ENCODE data around the gene GABARAPL1.
"Not testable (repeated sequence)": the region's sequence is repeated elsewhere in the genome, so short reads cannot be mapped to it uniquely, and the experiment has no call there.

GABARAPL1 gene

DNA sequence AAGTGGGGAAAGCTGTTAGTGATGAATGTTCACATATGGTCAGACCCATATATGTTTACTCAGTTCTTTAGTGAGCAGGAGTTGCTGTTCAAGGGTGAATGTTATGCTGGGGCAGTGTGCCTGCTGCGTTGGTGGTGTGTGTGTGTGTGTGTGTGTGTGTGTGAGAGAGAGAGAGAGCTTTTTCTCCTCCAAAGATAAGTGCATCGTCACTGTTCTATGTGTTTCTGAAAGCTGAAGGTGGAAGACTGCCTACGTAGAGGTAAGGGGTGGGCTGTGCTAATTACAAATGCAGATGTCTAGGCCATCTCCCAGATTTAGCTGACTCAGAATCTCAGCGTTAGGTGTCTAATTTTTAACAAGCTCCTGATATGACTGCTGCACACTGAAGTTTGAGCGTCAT is 10.5 kb downstream of the GABARAPL1 start:
- H3K4me3 ChIP-seq (ENCODE audit: low read length), result no peak overlapping the region
- DNase-seq (ENCODE audit: low read depth, low spot score), result no peak

DNA sequence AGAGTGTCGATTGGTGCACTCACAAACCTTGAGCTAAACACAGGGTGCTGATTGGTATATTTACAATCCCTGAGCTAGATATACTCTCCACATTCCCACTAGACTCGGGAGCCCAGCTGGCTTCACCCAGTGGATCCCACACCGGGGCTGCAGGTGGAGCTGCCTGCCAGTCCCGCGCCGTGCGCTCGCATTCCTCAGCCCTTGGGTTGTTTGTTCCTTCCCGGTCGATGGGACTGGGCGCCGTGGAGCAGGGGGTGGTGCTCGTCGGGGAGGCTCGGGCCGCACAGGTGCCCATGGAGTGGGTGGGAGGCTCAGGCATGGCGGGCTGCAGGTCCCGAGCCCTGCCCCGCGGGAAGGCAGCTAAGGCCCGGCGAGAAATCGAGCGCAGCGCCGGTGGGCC is 12.7 kb downstream of the GABARAPL1 start:
- H3K4me3 ChIP-seq (ENCODE audit: low read length); DNase-seq (ENCODE audit: low read depth, low spot score): not testable (repeated sequence)

DNA sequence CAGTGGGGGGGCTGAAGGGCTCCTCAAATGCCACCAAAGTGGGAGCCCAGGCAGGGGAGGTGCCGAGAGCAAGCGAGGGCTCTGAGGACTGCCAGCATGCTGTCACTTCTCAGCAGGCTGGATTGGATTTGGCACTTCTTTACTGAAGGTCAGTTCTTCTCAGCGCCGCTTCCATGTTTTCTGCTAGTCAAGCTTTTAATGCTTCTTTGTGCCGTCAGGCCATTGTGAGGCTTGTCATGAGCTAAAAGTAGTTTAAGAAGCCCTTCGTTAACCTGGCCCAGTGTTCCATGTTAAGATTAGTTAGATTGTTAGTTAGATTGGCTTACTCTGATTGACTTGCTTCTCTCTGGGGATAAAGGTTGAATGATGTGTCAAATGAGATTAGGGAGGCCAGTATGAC is 13.4 kb downstream of the GABARAPL1 start:
- no peak for DNase-seq (ENCODE audit: low read depth, low spot score)

DNA sequence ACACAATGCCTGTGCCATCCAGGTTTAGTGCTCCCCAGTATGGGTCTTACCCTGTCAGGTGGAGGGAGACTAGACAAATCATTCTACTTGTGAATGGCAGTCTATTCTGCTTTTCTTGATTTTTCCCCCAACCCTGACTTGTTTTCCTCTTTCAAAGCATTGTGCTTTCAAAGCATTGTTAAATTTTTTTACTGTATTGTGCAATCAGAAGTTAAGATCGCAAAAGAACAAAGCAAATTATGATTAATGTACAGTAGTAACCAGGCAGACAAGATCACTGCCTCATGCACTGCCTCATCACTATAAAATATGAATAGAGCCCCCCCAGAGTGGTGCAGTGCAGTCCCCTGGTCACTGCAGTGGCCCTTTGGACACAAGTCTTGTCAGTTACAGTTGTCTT is 14.1 kb downstream of the GABARAPL1 start:
- no peak overlapping the region for H3K4me3 ChIP-seq (ENCODE audit: low read length)
- DNase-seq (ENCODE audit: low read depth, low spot score), result no peak

More for the DNA sequence above, 13.4 kb downstream of the GABARAPL1 start:
- no peak overlapping the region for H3K4me3 ChIP-seq (ENCODE audit: low read length)

DNA sequence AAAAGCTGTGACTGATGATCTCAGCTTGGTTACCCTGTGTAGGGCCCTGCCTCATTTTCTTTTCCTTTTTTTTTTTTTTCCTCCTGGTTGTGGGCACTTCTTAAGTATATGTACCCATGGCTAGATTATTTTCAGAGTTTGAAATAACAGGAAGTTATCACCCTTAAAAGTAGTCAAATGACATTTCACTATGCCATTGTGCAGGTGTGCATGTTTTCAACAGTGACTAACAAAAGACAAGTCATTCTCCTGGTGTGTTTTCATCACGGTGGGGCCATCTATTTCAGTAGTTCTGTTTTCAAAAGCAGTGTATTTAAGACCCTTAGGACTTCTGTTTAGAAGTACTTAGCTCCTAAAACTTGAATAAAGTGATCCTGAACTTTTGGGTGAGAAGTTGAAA is 15.0 kb downstream of the GABARAPL1 start:
- no peak for DNase-seq (ENCODE audit: low read depth, low spot score)
- no peak overlapping the region for H3K4me3 ChIP-seq (ENCODE audit: low read length)

DNA sequence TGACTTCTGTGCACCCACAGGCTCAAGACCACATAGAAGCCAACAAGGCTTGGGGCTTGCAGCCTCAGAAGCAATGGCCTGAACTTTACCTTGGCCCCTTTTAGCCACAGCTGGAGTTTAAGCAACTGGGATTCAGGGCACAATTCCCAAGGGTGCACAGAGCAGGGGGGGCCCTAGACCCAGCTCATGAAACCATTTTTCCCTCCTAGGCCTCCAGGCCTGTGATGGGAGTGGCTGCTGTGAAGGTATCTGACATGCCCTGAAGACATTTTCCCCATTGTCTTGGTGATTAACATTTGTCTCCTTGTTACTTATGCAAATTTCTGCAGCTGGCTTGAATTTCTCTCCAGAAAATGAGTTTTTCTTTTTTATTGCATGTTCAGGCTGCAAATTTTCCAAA is 21.9 kb downstream of the GABARAPL1 start:
- no peak for DNase-seq (ENCODE audit: low read depth, low spot score)
- H3K4me3 ChIP-seq (ENCODE audit: low read length), result no peak overlapping the region

DNA sequence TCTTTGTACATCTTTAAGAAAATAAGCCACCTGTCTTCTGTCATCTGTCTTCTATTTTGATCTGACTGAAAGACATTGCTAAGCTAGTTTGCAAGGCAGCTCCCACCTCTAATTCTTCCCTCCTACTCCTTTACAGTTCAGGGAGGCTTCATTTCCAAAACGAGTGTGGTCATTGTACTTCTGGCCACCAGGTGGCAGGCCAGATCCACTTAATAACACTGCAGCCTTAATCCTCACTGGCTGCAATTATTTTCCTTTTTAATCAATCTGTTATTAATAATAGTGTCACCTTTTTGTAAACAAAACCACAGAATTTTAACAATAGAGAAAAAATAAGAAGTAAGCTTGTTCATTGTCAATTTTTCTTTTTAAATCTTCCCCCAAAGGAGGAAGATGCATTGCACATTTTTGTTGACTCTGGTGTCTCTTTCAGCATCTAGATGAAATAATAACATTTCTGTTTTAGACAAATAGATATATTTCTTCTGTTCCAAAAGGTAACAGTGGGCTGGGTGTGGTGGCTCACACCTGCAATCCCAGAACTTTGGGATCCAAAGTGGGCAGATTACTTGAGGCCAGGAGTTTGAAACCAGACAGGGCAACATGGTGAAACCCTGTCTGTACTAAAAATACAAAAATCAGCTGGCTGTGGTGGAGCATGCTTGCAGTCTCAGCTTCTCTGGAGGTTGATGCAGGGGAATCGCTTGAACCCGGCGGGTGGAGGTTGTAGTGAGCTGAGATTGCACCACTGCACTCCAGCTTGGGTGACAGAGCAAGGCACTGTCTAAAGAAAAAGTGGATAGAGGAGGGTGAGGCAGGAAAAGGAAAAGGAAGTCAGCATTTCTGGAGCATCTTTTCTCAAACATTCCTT is 23.3 kb downstream of the GABARAPL1 start:
- no peak overlapping the region for H3K4me3 ChIP-seq (ENCODE audit: low read length)
- DNase-seq (ENCODE audit: low read depth, low spot score), result peak; percentile 45

DNA sequence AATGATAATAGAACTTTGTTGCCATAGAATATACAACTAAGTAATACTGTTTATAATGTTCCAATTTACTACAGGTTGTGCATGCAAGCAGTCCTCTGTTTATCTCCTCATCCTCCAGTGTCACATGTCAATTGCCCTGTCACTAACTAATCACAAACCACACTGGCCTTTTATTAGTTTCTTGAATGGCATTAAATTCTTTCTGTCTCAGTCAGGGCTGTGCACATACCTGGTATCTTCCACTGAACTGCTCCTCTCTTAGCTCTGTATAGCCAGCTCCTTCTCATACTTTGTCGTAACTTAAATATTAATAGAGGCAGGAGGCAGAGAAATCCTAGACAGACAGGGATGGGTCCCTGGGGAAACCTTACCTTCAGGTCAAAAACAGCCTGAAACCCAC is 24.0 kb downstream of the GABARAPL1 start:
- H3K4me3 ChIP-seq (ENCODE audit: low read length), result no peak overlapping the region
- DNase-seq (ENCODE audit: low read depth, low spot score), result no peak

DNA sequence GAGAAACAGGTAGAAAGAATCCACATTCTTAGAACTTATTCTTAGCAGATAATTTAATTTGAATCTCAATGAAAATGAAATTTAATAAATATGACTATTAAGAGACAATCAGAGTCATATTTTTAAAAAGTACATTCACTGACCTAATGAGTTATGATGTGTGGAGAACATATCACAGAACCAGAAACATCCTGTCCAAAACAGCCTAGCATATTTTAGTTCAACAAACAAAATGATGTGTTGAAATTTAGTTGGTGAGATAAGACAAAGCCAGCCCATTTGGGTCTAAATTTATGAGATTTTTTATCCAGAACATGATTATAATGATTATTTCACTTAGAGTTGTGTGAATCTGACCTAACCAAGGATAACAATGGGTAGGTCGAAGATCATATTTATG is 25.8 kb downstream of the GABARAPL1 start:
- DNase-seq (ENCODE audit: low read depth, low spot score), result no peak
- no peak overlapping the region for H3K4me3 ChIP-seq (ENCODE audit: low read length)

DNA sequence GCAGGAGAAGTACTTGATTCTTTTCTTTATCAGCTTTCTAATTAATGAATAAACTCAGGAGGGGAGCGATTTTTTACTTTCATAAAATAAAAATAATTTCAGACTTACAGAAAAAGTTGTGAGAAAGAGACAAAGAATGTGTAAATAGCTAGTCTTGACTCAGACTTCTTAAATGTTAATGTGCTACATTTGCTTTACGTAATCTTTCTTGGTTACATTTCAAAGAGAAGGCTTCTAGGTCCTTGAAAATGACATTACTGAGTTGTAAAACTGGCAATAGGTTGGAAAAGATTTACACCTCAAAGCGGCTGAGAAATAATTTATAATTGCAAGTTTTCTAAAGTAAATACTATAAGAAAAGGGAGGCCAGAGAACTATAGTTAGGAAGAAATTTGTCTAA is 28.6 kb downstream of the GABARAPL1 start:
- no peak for DNase-seq (ENCODE audit: low read depth, low spot score)
- no peak overlapping the region for H3K4me3 ChIP-seq (ENCODE audit: low read length)

DNA sequence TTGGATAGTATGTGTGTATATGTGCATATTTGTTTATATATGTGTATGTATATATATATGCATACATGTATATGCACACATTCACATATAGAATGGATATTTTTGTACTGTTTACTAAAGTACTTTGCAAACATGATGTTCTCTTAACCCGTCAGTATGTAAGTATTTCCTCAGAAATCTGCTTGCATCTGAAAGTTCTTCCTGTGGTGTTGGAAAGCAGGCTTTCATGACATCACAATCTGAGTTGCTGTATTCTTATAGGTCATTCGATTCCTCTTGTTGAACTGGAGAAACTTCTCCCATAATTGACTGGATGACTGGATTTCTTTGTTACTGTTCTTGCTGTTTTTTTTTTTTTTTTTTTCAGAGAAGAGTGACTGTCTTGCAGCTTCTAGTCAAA is 29.1 kb downstream of the GABARAPL1 start:
- DNase-seq (ENCODE audit: low read depth, low spot score), result no peak
- H3K4me3 ChIP-seq (ENCODE audit: low read length), result no peak overlapping the region

DNA sequence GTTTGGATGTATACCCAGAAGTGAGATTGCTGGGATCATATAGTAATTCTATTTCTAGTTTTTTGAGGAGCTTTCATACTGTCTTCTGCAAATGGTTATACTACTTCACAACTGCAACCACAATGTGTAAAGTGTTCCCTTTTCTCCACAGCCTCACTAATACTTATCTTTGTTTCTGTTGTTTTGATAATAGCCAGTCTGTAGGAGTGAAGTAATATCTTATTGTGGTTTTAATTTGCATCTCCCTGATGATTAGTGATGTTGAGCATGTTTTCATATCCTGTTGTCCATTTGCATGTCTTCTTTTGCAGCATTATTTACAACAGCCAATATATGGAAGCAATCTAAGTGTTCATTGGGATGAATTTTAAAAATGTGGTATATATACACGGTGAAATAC is 29.9 kb downstream of the GABARAPL1 start:
- no peak for DNase-seq (ENCODE audit: low read depth, low spot score)
- H3K4me3 ChIP-seq (ENCODE audit: low read length), result no peak overlapping the region

DNA sequence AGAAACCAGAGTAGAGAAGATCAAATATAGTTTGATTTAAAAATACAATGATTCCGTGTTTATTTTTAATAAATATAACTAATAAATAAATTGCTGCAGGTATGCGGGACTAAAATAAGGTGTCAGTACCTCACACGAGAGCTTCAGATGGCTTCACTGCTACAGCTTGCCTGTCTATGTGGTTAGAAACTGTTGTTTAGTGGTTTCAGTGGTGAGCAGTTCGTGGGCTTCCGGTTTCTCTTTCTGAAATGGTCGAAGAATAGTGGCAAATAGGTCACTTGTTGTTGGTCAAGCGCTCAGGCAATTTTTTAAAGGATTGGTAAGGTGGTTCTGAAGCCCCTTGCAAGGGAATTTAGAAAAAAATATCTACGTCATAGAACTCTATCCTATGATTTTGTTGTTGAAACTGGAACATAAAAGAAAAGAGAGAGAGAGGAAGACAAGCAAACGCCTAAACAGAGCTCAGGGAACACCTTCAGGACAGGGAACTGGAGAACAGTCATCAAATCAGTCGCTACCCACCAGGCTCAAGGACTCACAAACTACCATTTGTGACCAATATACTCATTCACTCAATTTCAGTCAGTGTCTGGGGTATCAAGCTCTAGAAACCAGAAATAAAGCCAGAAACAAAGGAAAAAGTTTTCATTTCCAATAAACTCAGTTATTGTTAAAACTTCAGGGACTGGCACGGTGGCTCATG is 31.3 kb downstream of the GABARAPL1 start:
- peak overlapping the region; percentile 26 for H3K4me3 ChIP-seq (ENCODE audit: low read length)
- peak; percentile 78 for DNase-seq (ENCODE audit: low read depth, low spot score)

DNA sequence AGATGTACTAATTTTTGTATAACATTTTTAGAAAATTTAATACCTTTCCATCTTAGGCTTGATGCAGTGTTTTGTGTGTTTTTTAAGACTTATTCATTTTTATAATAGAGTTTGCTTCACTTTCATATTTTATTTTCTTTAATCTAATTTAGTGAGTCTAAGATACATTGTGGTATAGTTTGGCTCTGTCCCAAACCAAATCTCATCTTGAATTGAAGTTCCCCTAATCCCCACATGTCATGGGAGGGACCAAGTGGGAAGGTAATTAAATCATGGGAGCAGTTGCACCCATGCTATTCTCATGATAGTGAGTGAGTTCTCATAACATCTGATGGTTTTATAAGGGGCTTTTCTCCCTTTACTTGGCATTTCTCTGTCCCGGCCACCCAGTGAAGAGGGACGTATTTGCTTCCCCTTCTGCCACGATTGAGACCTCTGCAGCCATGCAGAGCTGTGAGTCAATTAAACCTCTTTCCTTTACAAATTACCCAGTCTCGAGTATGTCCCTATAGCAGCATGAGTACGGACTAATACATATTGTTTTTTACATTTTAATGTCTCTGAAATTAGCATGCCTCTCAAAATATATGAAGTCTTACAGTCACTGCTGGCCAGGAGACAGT is 34.9 kb downstream of the GABARAPL1 start:
- peak; percentile 30 for DNase-seq (ENCODE audit: low read depth, low spot score)
- H3K4me3 ChIP-seq (ENCODE audit: low read length), result no peak overlapping the region

DNA sequence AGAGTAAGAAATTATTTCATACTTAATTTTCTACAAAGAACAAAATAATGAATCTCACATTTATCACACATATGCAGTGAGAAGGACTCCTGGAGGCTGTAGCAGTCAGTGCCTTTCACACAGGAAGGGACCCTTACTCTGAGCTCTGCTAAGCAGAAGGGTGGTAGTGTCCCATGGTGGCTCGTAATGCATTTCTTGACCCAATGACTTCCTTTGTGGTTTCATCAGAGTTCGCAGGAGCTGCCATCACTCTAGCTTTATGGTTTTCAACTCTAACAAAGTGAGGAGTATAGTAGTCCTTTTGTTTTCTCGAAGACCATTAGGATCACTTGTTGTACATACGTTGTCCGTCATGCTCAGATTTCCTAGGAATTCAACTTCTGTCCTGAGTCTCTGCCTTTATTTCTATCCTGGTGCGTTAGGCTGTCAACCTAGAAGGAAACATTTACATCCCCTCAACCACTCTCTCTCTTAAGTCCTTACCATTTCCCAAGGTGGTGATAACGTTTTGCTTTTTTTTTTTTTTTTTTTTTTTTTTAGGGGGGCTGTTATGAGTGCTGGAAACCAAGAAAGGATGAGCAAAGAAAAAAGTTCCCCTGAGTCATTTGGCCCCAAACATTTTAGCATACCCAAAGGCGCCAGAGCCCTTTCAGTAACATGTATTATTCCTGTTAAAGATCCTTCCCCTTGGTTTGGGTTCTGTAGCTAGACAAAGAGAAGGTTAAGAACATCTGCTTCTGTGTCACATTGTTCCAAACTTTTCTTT is 37.2 kb downstream of the GABARAPL1 start:
- DNase-seq (ENCODE audit: low read depth, low spot score), result peak; percentile 46
- H3K4me3 ChIP-seq (ENCODE audit: low read length), result no peak overlapping the region

DNA sequence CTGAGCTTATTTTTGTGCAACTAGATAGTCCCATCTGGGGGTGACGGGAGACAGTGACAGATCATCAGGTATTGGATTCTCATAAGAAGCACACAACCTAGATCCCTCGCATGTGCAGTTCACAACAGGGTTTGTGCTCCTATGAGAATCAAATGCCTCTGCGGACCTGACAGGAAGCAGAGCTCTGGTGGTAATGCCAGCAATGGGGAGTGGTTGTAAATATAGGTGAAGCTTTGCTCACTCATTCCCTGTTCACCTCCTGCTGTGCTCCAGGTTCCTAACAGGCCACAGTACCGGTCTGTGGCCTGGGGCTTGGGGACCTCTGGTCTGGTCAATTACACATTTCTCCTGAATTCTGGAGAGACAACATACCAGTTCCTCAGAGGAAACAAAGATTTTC is 39.0 kb downstream of the GABARAPL1 start:
- H3K4me3 ChIP-seq (ENCODE audit: low read length), result no peak overlapping the region
- DNase-seq (ENCODE audit: low read depth, low spot score), result no peak

DNA sequence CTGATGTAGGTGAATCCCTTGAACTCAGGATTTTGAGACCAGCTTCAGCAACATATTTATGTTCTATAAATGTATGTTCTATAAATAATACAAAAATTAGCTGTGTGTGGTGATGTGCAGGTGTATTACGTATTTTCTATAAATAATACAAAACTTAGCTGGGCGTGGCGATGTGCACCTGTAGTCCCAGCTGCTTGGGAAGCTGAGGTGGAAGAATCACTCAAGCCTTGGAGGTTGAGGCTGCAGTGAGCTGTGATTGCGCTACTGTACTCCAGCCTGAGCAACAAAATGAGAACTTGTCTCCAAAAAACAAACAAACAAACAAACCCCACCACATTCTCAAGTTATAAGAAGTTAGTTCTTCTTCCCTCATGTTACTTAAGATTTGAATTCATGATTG is 39.5 kb downstream of the GABARAPL1 start:
- no peak overlapping the region for H3K4me3 ChIP-seq (ENCODE audit: low read length)
- DNase-seq (ENCODE audit: low read depth, low spot score), result no peak

DNA sequence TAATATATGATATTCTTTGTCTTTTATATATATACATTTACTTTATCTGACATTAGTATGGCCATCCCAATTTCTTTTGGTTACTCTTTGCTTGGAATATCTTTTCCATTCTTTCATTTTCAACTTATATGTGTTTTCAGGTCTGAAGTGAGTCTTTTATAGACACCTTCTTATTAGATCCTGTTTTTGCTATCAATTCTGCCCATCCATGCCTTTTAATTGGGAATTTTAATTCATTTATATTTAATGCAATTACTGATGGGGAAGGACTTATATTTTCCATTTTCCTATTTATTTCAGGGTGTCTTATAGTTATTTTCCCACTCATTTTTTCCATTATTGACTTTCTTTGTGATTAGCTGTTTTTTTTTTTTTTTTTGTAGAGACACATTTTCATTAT is 43.4 kb downstream of the GABARAPL1 start:
- DNase-seq (ENCODE audit: low read depth, low spot score), result no peak
- no peak overlapping the region for H3K4me3 ChIP-seq (ENCODE audit: low read length)

DNA sequence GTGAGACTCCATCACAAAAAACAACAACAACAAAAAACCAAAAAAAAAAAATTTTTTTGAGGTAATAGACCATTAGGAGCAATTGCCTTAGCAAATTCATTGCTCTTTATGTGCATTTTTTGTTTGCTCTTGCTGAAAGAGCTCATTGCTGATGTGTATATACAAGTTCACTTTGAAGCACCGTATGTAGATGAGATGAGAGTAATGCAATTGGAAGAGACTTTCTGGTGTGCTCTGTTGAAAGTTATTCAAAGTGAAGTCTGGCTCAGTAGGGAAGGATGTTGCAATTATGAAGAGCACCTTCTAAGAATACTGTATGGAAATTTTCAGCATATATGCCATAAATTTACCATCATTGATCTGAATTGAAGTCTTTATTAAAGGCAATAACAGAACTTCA is 48.2 kb downstream of the GABARAPL1 start:
- DNase-seq (ENCODE audit: low read depth, low spot score), result no peak
- H3K4me3 ChIP-seq (ENCODE audit: low read length), result no peak overlapping the region

DNA sequence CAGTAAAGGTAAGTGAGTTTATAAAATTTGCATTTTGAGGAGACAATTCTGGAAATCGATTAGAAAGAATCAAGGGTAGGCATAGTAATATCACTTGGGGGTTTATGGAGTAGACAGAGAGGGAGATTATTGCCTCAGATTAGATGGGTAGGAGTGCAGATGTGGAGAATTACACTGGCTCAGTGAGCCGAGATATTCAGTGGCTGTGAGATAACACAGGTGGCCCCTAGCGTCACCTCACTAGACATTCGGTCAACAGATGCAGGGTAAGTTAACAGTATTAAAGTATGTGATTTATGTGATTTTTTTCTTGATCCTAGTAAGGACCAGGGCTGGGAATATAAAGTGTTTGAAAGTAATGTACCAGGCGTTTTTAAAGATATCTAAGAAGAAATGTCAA is 55.4 kb downstream of the GABARAPL1 start:
- no peak overlapping the region for H3K4me3 ChIP-seq (ENCODE audit: low read length)
- no peak for DNase-seq (ENCODE audit: low read depth, low spot score)
